GM23338 (cell line): ENCODE results near the gene HDAC5. TPM values are rescaled to one million over a fixed set of nuclear protein-coding genes. Genes with fewer than 3 reads are reported as not detected.
"Not testable (repeated sequence)": the region's sequence is repeated elsewhere in the genome, so short reads cannot be mapped to it uniquely, and the experiment has no call there.

Experiments used
- ATAC-seq: fragments of 200-7000 bp; cut with Tn5 transposase; 3 replicates; pipeline ENCODE4 v1.9.1; 2020
- DNase-seq: peaks from one replicate; pipeline ENCODE4 v3.0.0-alpha.2; 2015; ENCODE audit warnings: low spot score
- H2AFZ ChIP-seq: fragments of 200-600 bp; sonication (generic); 2 replicates; pipeline ENCODE4 v1.8.0; 2016; ENCODE audit warnings: antibody characterized with exemption, mild to moderate bottlenecking, moderate library complexity
- H3F3A ChIP-seq: fragments of 200-600 bp; sonication (generic); replicated peaks from 2 replicates; pipeline ENCODE4 v1.8.0; 2017; ENCODE audit warnings: antibody characterized with exemption, mixed run types, low read depth
- H3K27ac ChIP-seq: fragments of 200-600 bp; sonication (generic); 2 replicates; pipeline ENCODE4 v1.6.1; 2016; ENCODE audit warnings: low read depth
- H3K27me3 ChIP-seq: fragments of 200-600 bp; sonication (generic); 2 replicates; pipeline ENCODE4 v1.8.0; 2016; ENCODE audit warnings: mild to moderate bottlenecking, mixed run types, moderate library complexity; ENCODE audit not compliant: insufficient read depth
- H3K36me3 ChIP-seq: fragments of 200-600 bp; sonication (generic); 2 replicates; pipeline ENCODE4 v1.8.0; 2016; ENCODE audit warnings: mild to moderate bottlenecking; ENCODE audit not compliant: insufficient read depth
- H3K4me1 ChIP-seq: fragments of 200-600 bp; sonication (generic); 2 replicates; pipeline ENCODE4 v1.8.0; 2016; ENCODE audit warnings: mild to moderate bottlenecking, moderate library complexity; ENCODE audit not compliant: insufficient read depth
- H3K4me2 ChIP-seq: fragments of 200-600 bp; sonication (generic); 2 replicates; pipeline ENCODE4 v1.7.1; 2017; ENCODE audit warnings: mixed run types
- H3K4me3 ChIP-seq: fragments of 200-600 bp; sonication (generic); 2 replicates; pipeline ENCODE4 v1.6.1; 2016; ENCODE audit warnings: mixed run types
- H3K79me2 ChIP-seq: fragments of 200-600 bp; sonication (generic); replicated peaks from 2 replicates; pipeline ENCODE4 v1.8.0; 2017; ENCODE audit warnings: mild to moderate bottlenecking; ENCODE audit not compliant: insufficient read depth
- H3K9me2 ChIP-seq: fragments of 200-600 bp; sonication (generic); 2 replicates; pipeline ENCODE4 v1.8.0; 2017; ENCODE audit not compliant: insufficient read depth
- H4K20me1 ChIP-seq: fragments of 200-600 bp; sonication (generic); replicated peaks from 2 replicates; pipeline ENCODE4 v1.8.0; 2017; ENCODE audit warnings: mild to moderate bottlenecking; ENCODE audit not compliant: insufficient read depth
- H3K27ac Mint-ChIP-seq: 2 replicates; pipeline ENCODE4 v1.8.0; 2020; ENCODE audit warnings: inconsistent platforms, mild to moderate bottlenecking, moderate library complexity, mixed read lengths
- H3K27me3 Mint-ChIP-seq: 3 replicates; pipeline ENCODE4 v1.8.0; 2022; ENCODE audit warnings: low read depth, mild to moderate bottlenecking, moderate library complexity, mixed read lengths, inconsistent platforms; ENCODE audit not compliant: insufficient read depth, poor library complexity
- H3K36me3 Mint-ChIP-seq: 3 replicates; pipeline ENCODE4 v1.8.0; 2021; ENCODE audit warnings: low read depth, mild to moderate bottlenecking, inconsistent platforms, moderate library complexity, mixed read lengths
- H3K4me1 Mint-ChIP-seq: 3 replicates; pipeline ENCODE4 v1.8.0; 2020; ENCODE audit warnings: mild to moderate bottlenecking, inconsistent platforms, mixed read lengths
- H3K4me3 Mint-ChIP-seq: 3 replicates; pipeline ENCODE4 v1.8.0; 2021; ENCODE audit warnings: moderate library complexity, mild to moderate bottlenecking, inconsistent platforms, mixed read lengths
- H3K9me3 Mint-ChIP-seq: 3 replicates; pipeline ENCODE4 v1.8.0; 2020; ENCODE audit warnings: moderate library complexity, mild to moderate bottlenecking, inconsistent platforms, mixed read lengths
- CREB1 ChIP-seq: fragments of 250-450 bp; sonication (Bioruptor Pico); IDR thresholded peaks from 2 replicates; pipeline ENCODE4 v1.5.0; 2020; ENCODE audit warnings: low read depth, mild to moderate bottlenecking, moderate library complexity
- EZH2 ChIP-seq: fragments of 200-600 bp; sonication (generic); IDR thresholded peaks from one replicate; pipeline ENCODE4 v1.8.0; 2017; ENCODE audit warnings: antibody characterized with exemption, mild to moderate bottlenecking, low read depth; ENCODE audit not compliant: unreplicated experiment
- EZH2phosphoT487 ChIP-seq: fragments of 200-600 bp; sonication (generic); IDR thresholded peaks from one replicate; pipeline ENCODE4 v1.8.1; 2018; ENCODE audit warnings: antibody characterized with exemption; ENCODE audit not compliant: unreplicated experiment
- NANOG ChIP-seq: IDR thresholded peaks from 2 replicates; pipeline ENCODE4 v1.6.1; 2016; ENCODE audit warnings: antibody characterized with exemption, borderline replicate concordance
- POLR2AphosphoS5 ChIP-seq: IDR thresholded peaks from 2 replicates; pipeline ENCODE4 v1.6.1; 2016; ENCODE audit warnings: antibody characterized with exemption, low read depth
- STAT1 ChIP-seq: IDR thresholded peaks from one replicate; pipeline ENCODE4 v1.6.1; 2016; ENCODE audit warnings: antibody characterized with exemption; ENCODE audit not compliant: unreplicated experiment
- ZNF114 ChIP-seq: fragments of 250-450 bp; sonication (Bioruptor Pico); IDR thresholded peaks from 2 replicates; pipeline ENCODE4 v1.5.0; 2020; ENCODE audit warnings: mild to moderate bottlenecking, moderate library complexity
- ZNF331 ChIP-seq: fragments of 250-450 bp; sonication (Bioruptor Pico); IDR thresholded peaks from 2 replicates; pipeline ENCODE4 v1.5.0; 2020; ENCODE audit warnings: low read depth, mild to moderate bottlenecking, moderate library complexity
- polyA plus RNA-seq: library from polyadenylated mRNA; unstranded; fragments of >200 nt; fragmentation: Nextera tagmentation; extraction: Ambion mirVana; gene quantifications from 2 replicates; pipeline ENCODE4 v1.2.1, GENCODE V29; 2016
- total RNA-seq: library from RNA; depleted of rRNA; stranded (reverse); fragments of >200 nt; shearing (Covaris generic); gene quantifications from 2 replicates; pipeline ENCODE4 v1.2.3, GENCODE V29; 2014
- TF ChIP-seq, protein P1 (sequence below): IDR thresholded peaks from one replicate; pipeline ENCODE4 v1.6.1; 2018; ENCODE audit warnings: antibody characterized with exemption; ENCODE audit not compliant: unreplicated experiment
- TF ChIP-seq, protein P2 (sequence below): fragments of 250-450 bp; sonication (Bioruptor Pico); IDR thresholded peaks from 2 replicates; pipeline ENCODE4 v1.5.0; 2020; ENCODE audit warnings: mild to moderate bottlenecking, moderate library complexity
- TF ChIP-seq, protein P3 (sequence below), 2 experiments: fragments of 200-600 bp in 1 of 2; sonication (generic) in 1 of 2; conservative IDR thresholded peaks; 2 replicates each; pipeline versions ENCODE4 v1.5.1 to v1.6.1; 2016 to 2017; ENCODE audit warnings: antibody characterized with exemption in 2 of 2, low read depth in 2 of 2, mild to moderate bottlenecking in 2 of 2, moderate library complexity in 1 of 2

Gene HDAC5
- total and polyA plus RNA-seq, 2 experiments from 2014 or later = 16.9 to 71.1 TPM

DNA sequence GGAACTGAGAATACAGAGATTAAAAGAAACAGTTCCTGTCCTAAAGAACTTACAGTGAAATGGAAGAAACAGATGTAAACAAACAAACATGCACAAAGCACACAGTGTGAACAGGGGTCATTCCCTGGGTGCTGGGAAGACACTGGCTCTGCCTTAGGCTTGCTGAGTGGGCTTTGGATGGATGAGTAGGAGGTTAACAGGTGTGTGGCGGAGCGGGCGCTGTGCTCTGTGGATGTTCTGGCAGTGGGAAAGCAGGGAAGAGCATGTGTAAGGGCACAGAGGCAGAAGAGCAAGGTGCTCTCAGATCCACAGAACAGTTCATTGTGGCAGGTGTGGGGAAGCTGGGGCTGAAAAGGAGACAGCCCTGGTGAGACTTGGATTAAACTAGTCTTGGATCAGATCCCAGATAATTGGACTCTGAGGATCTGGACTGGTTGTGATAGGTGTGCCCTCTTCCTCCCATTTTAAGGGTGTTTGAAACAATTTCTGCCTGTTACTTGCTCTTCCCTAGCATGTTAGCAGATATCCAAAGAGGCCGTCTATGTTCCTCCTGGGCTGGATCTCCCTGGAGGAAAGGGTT, 26.4 kb upstream of the HDAC5 start:
- peaks cover 43% of the 10 kb centered on the region for H3K79me2 ChIP-seq
- Mint-ChIP-seq H3K9me3 (no peaks in the 10 kb centered on the region), H3K27ac (no peak overlapping the region), H3K4me3 (no peak overlapping the region; the same call in 2 of the 3 replicates), H3K36me3 (peaks cover 75% of the 10 kb centered on the region), H3K27me3 (peaks cover 4% of the 10 kb centered on the region), H3K4me1 (no peaks in the 10 kb centered on the region; the same call in 2 of the 3 replicates)
- 0 out of 2 replicates have a peak, but pooled peaks cover 3% of the 10 kb centered on the region for H3F3A ChIP-seq
- no peak overlapping the region for H3K27ac ChIP-seq
- no peak overlapping the region for H3K4me2 ChIP-seq
- DNase-seq = no peak
- no peak for ATAC-seq
- H4K20me1 ChIP-seq = peaks cover 14% of the 10 kb centered on the region
- H3K4me3 ChIP-seq = no peak overlapping the region
- H3K4me1 ChIP-seq = no peaks in the 10 kb centered on the region
- H3K27me3 ChIP-seq = no peaks in the 10 kb centered on the region
- no peak overlapping the region for H2AFZ ChIP-seq
- peaks cover 27% of the 10 kb centered on the region; the same call in 1 of the 2 replicates for H3K36me3 ChIP-seq
- TF ChIP-seq STAT1 (no peak), ZNF114 (CRISPR knock-in tag) (no peak), EZH2phosphoT487 (no peak), ZNF331 (CRISPR knock-in tag) (no peak), POLR2AphosphoS5 (no peak), EZH2 (no peak), CREB1 (no peak), NANOG (no peak)
- TF ChIP-seq, protein P1, sequence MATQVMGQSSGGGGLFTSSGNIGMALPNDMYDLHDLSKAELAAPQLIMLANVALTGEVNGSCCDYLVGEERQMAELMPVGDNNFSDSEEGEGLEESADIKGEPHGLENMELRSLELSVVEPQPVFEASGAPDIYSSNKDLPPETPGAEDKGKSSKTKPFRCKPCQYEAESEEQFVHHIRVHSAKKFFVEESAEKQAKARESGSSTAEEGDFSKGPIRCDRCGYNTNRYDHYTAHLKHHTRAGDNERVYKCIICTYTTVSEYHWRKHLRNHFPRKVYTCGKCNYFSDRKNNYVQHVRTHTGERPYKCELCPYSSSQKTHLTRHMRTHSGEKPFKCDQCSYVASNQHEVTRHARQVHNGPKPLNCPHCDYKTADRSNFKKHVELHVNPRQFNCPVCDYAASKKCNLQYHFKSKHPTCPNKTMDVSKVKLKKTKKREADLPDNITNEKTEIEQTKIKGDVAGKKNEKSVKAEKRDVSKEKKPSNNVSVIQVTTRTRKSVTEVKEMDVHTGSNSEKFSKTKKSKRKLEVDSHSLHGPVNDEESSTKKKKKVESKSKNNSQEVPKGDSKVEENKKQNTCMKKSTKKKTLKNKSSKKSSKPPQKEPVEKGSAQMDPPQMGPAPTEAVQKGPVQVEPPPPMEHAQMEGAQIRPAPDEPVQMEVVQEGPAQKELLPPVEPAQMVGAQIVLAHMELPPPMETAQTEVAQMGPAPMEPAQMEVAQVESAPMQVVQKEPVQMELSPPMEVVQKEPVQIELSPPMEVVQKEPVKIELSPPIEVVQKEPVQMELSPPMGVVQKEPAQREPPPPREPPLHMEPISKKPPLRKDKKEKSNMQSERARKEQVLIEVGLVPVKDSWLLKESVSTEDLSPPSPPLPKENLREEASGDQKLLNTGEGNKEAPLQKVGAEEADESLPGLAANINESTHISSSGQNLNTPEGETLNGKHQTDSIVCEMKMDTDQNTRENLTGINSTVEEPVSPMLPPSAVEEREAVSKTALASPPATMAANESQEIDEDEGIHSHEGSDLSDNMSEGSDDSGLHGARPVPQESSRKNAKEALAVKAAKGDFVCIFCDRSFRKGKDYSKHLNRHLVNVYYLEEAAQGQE = no peak
- TF ChIP-seq, protein P2, sequence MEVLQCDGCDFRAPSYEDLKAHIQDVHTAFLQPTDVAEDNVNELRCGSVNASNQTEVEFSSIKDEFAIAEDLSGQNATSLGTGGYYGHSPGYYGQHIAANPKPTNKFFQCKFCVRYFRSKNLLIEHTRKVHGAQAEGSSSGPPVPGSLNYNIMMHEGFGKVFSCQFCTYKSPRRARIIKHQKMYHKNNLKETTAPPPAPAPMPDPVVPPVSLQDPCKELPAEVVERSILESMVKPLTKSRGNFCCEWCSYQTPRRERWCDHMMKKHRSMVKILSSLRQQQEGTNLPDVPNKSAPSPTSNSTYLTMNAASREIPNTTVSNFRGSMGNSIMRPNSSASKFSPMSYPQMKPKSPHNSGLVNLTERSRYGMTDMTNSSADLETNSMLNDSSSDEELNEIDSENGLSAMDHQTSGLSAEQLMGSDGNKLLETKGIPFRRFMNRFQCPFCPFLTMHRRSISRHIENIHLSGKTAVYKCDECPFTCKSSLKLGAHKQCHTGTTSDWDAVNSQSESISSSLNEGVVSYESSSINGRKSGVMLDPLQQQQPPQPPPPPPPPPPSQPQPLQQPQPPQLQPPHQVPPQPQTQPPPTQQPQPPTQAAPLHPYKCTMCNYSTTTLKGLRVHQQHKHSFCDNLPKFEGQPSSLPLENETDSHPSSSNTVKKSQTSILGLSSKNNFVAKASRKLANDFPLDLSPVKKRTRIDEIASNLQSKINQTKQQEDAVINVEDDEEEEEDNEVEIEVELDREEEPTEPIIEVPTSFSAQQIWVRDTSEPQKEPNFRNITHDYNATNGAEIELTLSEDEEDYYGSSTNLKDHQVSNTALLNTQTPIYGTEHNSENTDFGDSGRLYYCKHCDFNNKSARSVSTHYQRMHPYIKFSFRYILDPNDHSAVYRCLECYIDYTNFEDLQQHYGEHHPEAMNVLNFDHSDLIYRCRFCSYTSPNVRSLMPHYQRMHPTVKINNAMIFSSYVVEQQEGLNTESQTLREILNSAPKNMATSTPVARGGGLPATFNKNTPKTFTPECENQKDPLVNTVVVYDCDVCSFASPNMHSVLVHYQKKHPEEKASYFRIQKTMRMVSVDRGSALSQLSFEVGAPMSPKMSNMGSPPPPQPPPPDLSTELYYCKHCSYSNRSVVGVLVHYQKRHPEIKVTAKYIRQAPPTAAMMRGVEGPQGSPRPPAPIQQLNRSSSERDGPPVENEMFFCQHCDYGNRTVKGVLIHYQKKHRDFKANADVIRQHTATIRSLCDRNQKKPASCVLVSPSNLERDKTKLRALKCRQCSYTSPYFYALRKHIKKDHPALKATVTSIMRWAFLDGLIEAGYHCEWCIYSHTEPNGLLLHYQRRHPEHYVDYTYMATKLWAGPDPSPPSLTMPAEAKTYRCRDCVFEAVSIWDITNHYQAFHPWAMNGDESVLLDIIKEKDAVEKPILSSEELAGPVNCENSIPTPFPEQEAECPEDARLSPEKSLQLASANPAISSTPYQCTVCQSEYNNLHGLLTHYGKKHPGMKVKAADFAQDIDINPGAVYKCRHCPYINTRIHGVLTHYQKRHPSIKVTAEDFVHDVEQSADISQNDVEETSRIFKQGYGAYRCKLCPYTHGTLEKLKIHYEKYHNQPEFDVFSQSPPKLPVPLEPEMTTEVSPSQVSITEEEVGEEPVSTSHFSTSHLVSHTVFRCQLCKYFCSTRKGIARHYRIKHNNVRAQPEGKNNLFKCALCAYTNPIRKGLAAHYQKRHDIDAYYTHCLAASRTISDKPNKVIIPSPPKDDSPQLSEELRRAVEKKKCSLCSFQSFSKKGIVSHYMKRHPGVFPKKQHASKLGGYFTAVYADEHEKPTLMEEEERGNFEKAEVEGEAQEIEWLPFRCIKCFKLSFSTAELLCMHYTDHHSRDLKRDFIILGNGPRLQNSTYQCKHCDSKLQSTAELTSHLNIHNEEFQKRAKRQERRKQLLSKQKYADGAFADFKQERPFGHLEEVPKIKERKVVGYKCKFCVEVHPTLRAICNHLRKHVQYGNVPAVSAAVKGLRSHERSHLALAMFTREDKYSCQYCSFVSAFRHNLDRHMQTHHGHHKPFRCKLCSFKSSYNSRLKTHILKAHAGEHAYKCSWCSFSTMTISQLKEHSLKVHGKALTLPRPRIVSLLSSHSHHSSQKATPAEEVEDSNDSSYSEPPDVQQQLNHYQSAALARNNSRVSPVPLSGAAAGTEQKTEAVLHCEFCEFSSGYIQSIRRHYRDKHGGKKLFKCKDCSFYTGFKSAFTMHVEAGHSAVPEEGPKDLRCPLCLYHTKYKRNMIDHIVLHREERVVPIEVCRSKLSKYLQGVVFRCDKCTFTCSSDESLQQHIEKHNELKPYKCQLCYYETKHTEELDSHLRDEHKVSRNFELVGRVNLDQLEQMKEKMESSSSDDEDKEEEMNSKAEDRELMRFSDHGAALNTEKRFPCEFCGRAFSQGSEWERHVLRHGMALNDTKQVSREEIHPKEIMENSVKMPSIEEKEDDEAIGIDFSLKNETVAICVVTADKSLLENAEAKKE (CRISPR knock-in tag) = no peak
- TF ChIP-seq, protein P3, sequence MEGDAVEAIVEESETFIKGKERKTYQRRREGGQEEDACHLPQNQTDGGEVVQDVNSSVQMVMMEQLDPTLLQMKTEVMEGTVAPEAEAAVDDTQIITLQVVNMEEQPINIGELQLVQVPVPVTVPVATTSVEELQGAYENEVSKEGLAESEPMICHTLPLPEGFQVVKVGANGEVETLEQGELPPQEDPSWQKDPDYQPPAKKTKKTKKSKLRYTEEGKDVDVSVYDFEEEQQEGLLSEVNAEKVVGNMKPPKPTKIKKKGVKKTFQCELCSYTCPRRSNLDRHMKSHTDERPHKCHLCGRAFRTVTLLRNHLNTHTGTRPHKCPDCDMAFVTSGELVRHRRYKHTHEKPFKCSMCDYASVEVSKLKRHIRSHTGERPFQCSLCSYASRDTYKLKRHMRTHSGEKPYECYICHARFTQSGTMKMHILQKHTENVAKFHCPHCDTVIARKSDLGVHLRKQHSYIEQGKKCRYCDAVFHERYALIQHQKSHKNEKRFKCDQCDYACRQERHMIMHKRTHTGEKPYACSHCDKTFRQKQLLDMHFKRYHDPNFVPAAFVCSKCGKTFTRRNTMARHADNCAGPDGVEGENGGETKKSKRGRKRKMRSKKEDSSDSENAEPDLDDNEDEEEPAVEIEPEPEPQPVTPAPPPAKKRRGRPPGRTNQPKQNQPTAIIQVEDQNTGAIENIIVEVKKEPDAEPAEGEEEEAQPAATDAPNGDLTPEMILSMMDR (conservative IDR thresholded peaks at IDR 0.05; ENCODE audit: low read depth in 2 of 2) = no peak
- no peaks in the 10 kb centered on the region for H3K9me2 ChIP-seq

DNA sequence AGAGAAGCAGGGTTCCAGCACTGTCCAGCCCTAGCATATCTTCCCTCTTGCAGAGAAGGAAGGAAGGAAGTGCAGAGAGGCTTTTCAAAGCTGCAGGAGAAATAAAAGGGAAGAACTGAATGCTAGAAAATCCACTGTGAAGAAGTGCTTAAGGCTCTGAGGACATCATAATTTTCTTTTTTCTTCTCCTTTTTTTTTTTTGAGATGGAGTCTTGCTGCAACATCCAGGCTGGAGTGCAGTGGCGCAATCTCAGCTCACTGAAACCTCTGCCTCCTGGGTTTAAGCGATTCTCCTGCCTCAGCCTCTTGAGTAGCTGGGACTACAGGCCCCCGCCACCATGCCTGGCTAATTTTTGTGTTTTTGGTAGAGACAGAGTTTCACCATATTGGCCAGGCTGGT, 25.6 kb upstream of the HDAC5 start:
- H3K36me3 Mint-ChIP-seq = peaks cover 69% of the 10 kb centered on the region
- not testable (repeated sequence) for H3K27me3 Mint-ChIP-seq, H3K4me3 Mint-ChIP-seq, H3K4me2 ChIP-seq, H3K9me3 Mint-ChIP-seq, H3K4me3 ChIP-seq, H3K27ac ChIP-seq, ATAC-seq, H3K27me3 ChIP-seq, DNase-seq, H3K4me1 ChIP-seq, H3F3A ChIP-seq, H2AFZ ChIP-seq, H3K27ac Mint-ChIP-seq, H3K4me1 Mint-ChIP-seq, H3K9me2 ChIP-seq
- Histone ChIP-seq H4K20me1 (peaks cover 14% of the 10 kb centered on the region), H3K36me3 (peaks cover 27% of the 10 kb centered on the region; the same call in 1 of the 2 replicates), H3K79me2 (peaks cover 45% of the 10 kb centered on the region)
